AG10803 (cell line): ENCODE data around the gene OR52J3.
"Not testable (repeated sequence)": the region's sequence is repeated elsewhere in the genome, so short reads cannot be mapped to it uniquely, and the experiment has no call there.

Experiments
- DNase-seq: peaks from one replicate; pipeline ENCODE4 v3.0.0; 2010; ENCODE audit warnings: low read depth
- H3K4me3 ChIP-seq: 2 replicates; pipeline ENCODE4 v1.5.1; 2011; ENCODE audit warnings: mild to moderate bottlenecking, low read length, control low read depth
- CTCF ChIP-seq: conservative IDR thresholded peaks from 2 replicates; pipeline ENCODE4 v1.5.1; 2011; ENCODE audit warnings: mild to moderate bottlenecking, low read length, control low read depth, inconsistent platforms

The OR52J3 gene

GRCh38 chr11:5037926-5038325 lies 8.4 kb upstream of the OR52J3 start:
- H3K4me3 ChIP-seq, result no peak overlapping the region
- TF ChIP-seq CTCF, result no peak
- no peak for DNase-seq

GRCh38 chr11:5038341-5038740 lies 8.0 kb upstream of the OR52J3 start:
- no peak overlapping the region for H3K4me3 ChIP-seq
- no peak for DNase-seq
- TF ChIP-seq CTCF, result no peak

GRCh38 chr11:5040876-5041275 lies 5.5 kb upstream of the OR52J3 start:
- DNase-seq, result no peak
- no peak overlapping the region for H3K4me3 ChIP-seq
- TF ChIP-seq CTCF, result no peak

- TF ChIP-seq CTCF, result no peak
- no peak overlapping the region for H3K4me3 ChIP-seq
- DNase-seq, result no peak
These were observed 4.2 kb upstream of the OR52J3 start for GRCh38 chr11:5042091-5042490.

GRCh38 chr11:5043380-5043779 lies 2.9 kb upstream of the OR52J3 start:
- DNase-seq, result peak; percentile 1
- no peak overlapping the region for H3K4me3 ChIP-seq
- no peak for TF ChIP-seq CTCF

- no peak for DNase-seq
- H3K4me3 ChIP-seq, result no peak overlapping the region
- no peak for TF ChIP-seq CTCF
These were observed 516 bp downstream of the OR52J3 start for GRCh38 chr11:5046754-5047330.

- not testable (repeated sequence) for DNase-seq, H3K4me3 ChIP-seq
These were observed 12.4 kb downstream of the OR52J3 start for GRCh38 chr11:5058679-5059078.

- DNase-seq, result no peak
- H3K4me3 ChIP-seq, result no peak within 1 kb of the TSS
- TF ChIP-seq CTCF, result no peak
These were observed 13.1 kb downstream of the OR52J3 start, which contains the start of gene OR52E2 for GRCh38 chr11:5059391-5059790. Gene OR52E2, minus strand, starts transcription at chr11:5059627. Its CDS starts 0 bp downstream, at chr11:5059627.
